IMR-90 (cell line): ENCODE measurements around the gene SSPN. TPM values are rescaled to one million over a fixed set of nuclear protein-coding genes. Genes with fewer than 3 reads are reported as not detected.

Experiments used
- ATAC-seq: fragments of 200-7000 bp; cut with Tn5 transposase; 2 replicates; pipeline ENCODE4 v1.9.1; 2020; ENCODE audit warnings: low read depth, mild to moderate bottlenecking, moderate library complexity
- BruUV-seq: library from RNA; stranded (reverse); fragments of 400-500 nt; replicated peaks from 2 replicates; lab custom pipeline; 2021; lab: Mats Ljungman, UMichigan
- CTCF ChIA-PET: fragments of 300-600 bp; formaldehyde crosslinking; extraction: SDS; loops from one replicate; lab custom pipeline; 2021; ENCODE audit warnings: antibody characterized with exemption; lab: Yijun Ruan, JAX
- POLR2A ChIA-PET: fragments of 300-600 bp; sonication (Branson Sonifier 250); formaldehyde crosslinking; loops from one replicate; lab custom pipeline; 2022; ENCODE audit warnings: antibody characterized with exemption; ENCODE audit not compliant: unreplicated experiment; lab: Charles Lee
- DNase-seq: peaks from one replicate; pipeline ENCODE4 v3.0.0; 2013
- H2AFZ ChIP-seq: replicated peaks from 2 replicates; pipeline ENCODE3; 2013; ENCODE audit warnings: low read length, mild to moderate bottlenecking; ENCODE audit not compliant: poor library complexity
- H2AK5ac ChIP-seq: 2 replicates; pipeline ENCODE4 v1.6.1; 2013; ENCODE audit warnings: low read depth, low read length, inconsistent platforms
- H2AK9ac ChIP-seq: replicated peaks from 2 replicates; pipeline ENCODE3; 2013; ENCODE audit warnings: mild to moderate bottlenecking, low read depth, low read length, moderate library complexity; ENCODE audit not compliant: poor library complexity
- H2BK120ac ChIP-seq: 2 replicates; pipeline ENCODE4 v1.6.1; 2013; ENCODE audit warnings: low read depth, low read length, inconsistent platforms
- H2BK15ac ChIP-seq: 3 replicates; pipeline ENCODE4 v1.6.1; 2013; ENCODE audit warnings: low read depth, low read length, inconsistent platforms
- H2BK20ac ChIP-seq: 2 replicates; pipeline ENCODE4 v1.6.1; 2013; ENCODE audit warnings: low read depth, mild to moderate bottlenecking, inconsistent platforms, low read length, moderate library complexity
- H2BK5ac ChIP-seq: 2 replicates; pipeline ENCODE4 v1.6.1; 2013; ENCODE audit warnings: mild to moderate bottlenecking, low read depth, low read length, inconsistent platforms; ENCODE audit not compliant: poor library complexity, severe bottlenecking
- H3K14ac ChIP-seq: replicated peaks from 2 replicates; pipeline ENCODE4 v1.6.1; 2013; ENCODE audit warnings: low read depth, low read length, inconsistent platforms
- H3K18ac ChIP-seq: 2 replicates; pipeline ENCODE4 v1.6.1; 2013; ENCODE audit warnings: low read depth, low read length, control low read depth
- H3K23ac ChIP-seq: 2 replicates; pipeline ENCODE4 v1.6.1; 2013; ENCODE audit warnings: low read depth, low read length, inconsistent platforms
- H3K27ac ChIP-seq: 2 replicates; pipeline ENCODE4 v1.5.1; 2013; ENCODE audit warnings: mild to moderate bottlenecking, control low read depth, low read length; ENCODE audit not compliant: insufficient read depth
- H3K27me3 ChIP-seq: 2 replicates; pipeline ENCODE4 v1.6.1; 2013; ENCODE audit warnings: low read length; ENCODE audit not compliant: control insufficient read depth, insufficient read depth
- H3K36me3 ChIP-seq: 2 replicates; pipeline ENCODE4 v1.6.1; 2013; ENCODE audit warnings: low read length, mixed read lengths; ENCODE audit not compliant: control insufficient read depth, insufficient read depth
- H3K4ac ChIP-seq: 2 replicates; pipeline ENCODE4 v1.6.1; 2013; ENCODE audit warnings: low read depth, low read length, inconsistent platforms
- H3K4me1 ChIP-seq: 2 replicates; pipeline ENCODE4 v1.6.1; 2013; ENCODE audit warnings: low read length, mixed read lengths; ENCODE audit not compliant: control insufficient read depth, insufficient read depth
- H3K4me2 ChIP-seq: 2 replicates; pipeline ENCODE4 v1.6.1; 2013; ENCODE audit warnings: low read depth, mild to moderate bottlenecking, control low read depth, low read length, moderate library complexity
- H3K4me3 ChIP-seq: 2 replicates; pipeline ENCODE4 v1.5.1; 2013; ENCODE audit warnings: low read depth, mild to moderate bottlenecking, control low read depth, low read length, moderate library complexity; ENCODE audit not compliant: insufficient read depth
- H3K56ac ChIP-seq: 2 replicates; pipeline ENCODE4 v1.6.1; 2013; ENCODE audit warnings: low read length, inconsistent platforms; ENCODE audit not compliant: insufficient read depth; ENCODE audit errors: extremely low read depth
- H3K79me1 ChIP-seq, 2 experiments: 2 replicates each; pipeline ENCODE4 v1.6.1; 2013; ENCODE audit warnings: low read length in 2 of 2, inconsistent platforms in 1 of 2, low read depth in 1 of 2
- H3K9ac ChIP-seq: 2 replicates; pipeline ENCODE4 v1.6.1; 2013; ENCODE audit warnings: low read depth, low read length, control low read depth
- H3K9me1 ChIP-seq: 2 replicates; pipeline ENCODE4 v1.6.1; 2013; ENCODE audit warnings: low read length, inconsistent platforms; ENCODE audit not compliant: insufficient read depth
- H3K9me3 ChIP-seq: 2 replicates; pipeline ENCODE4 v1.6.1; 2013; ENCODE audit warnings: low read length; ENCODE audit not compliant: control insufficient read depth, insufficient read depth
- H4K20me1 ChIP-seq: 2 replicates; pipeline ENCODE4 v1.6.1; 2013; ENCODE audit warnings: low read length, inconsistent platforms; ENCODE audit not compliant: insufficient read depth
- H4K5ac ChIP-seq: 2 replicates; pipeline ENCODE4 v1.6.1; 2013; ENCODE audit warnings: mild to moderate bottlenecking, low read depth, low read length, control low read depth
- H4K8ac ChIP-seq, 2 experiments: 2 replicates each; pipeline ENCODE4 v1.6.1; 2013; ENCODE audit warnings: low read depth in 2 of 2, low read length in 2 of 2, control low read depth in 1 of 2, inconsistent platforms in 1 of 2
- H4K91ac ChIP-seq: 2 replicates; pipeline ENCODE4 v1.6.1; 2013; ENCODE audit warnings: low read depth, low read length, inconsistent platforms; ENCODE audit not compliant: insufficient read depth
- BHLHE40 ChIP-seq: fragments of 150-350 bp; IDR thresholded peaks from 2 replicates; pipeline ENCODE4 v1.6.1; 2016; ENCODE audit warnings: mild to moderate bottlenecking, low read depth, low read length
- CEBPB ChIP-seq: IDR thresholded peaks from 2 replicates; pipeline ENCODE4 v1.6.1; 2012; ENCODE audit warnings: low read depth, low read length, improper control_type of control experiment
- CHD1 ChIP-seq: IDR thresholded peaks from 2 replicates; pipeline ENCODE4 v1.6.1; 2012; ENCODE audit warnings: low read depth, low read length, improper control_type of control experiment
- FOS ChIP-seq: fragments of 150-350 bp; IDR thresholded peaks from 2 replicates; pipeline ENCODE4 v1.6.1; 2016; ENCODE audit warnings: low read depth, low read length
- MAFK ChIP-seq: IDR thresholded peaks from 2 replicates; pipeline ENCODE4 v1.6.1; 2012; ENCODE audit warnings: low read depth, low read length, improper control_type of control experiment
- MAZ ChIP-seq: IDR thresholded peaks from 2 replicates; pipeline ENCODE4 v1.6.1; 2012; ENCODE audit warnings: low read depth, mild to moderate bottlenecking, low read length, improper control_type of control experiment, moderate library complexity, borderline replicate concordance
- MXI1 ChIP-seq: IDR thresholded peaks from 2 replicates; pipeline ENCODE4 v1.6.1; 2012; ENCODE audit warnings: low read depth, mild to moderate bottlenecking, low read length, moderate library complexity, borderline replicate concordance
- NFE2L2 ChIP-seq: fragments of 150-350 bp; IDR thresholded peaks from 2 replicates; pipeline ENCODE4 v1.6.1; 2016; ENCODE audit warnings: low read depth, mild to moderate bottlenecking, low read length
- POLR2A ChIP-seq: IDR thresholded peaks from 2 replicates; pipeline ENCODE4 v1.6.1; 2012; ENCODE audit warnings: mild to moderate bottlenecking, low read depth, low read length
- RFX5 ChIP-seq: IDR thresholded peaks from 2 replicates; pipeline ENCODE4 v1.8.0; 2012; ENCODE audit warnings: low read depth, mild to moderate bottlenecking, low read length, moderate library complexity
- WGBS, 2 experiments: methylation state at CpG; one replicate each; pipeline versions ENCODE4 v1.1.5 to v1.1.7; 2013; ENCODE audit warnings: missing lambda C conversion rate in 2 of 2; ENCODE audit not compliant: insufficient read length in 1 of 2; ENCODE audit errors: extremely low coverage in 2 of 2; 5-methylcytosine and 5-hydroxymethylcytosine counted together
- dilution Hi-C: fragments of 300-500 bp; cut with HindIII; formaldehyde crosslinking; loops from one replicate; pipeline ENCODE4 v1.14.3; 2018; ENCODE audit warnings: low sequenced_read_pairs; ENCODE audit not compliant: unreplicated experiment
- in situ Hi-C: fragments of 300-500 bp; cut with MboI; formaldehyde crosslinking; loops from 3 replicates; pipeline ENCODE4 v1.14.3; 2019; ENCODE audit warnings: low sequenced_read_pairs, inconsistent platforms, mixed read lengths
- intact Hi-C: fragments of 100-400 bp; cut with micrococcal nuclease; formaldehyde crosslinking; loops from 2 replicates; pipeline ENCODE4 v1.10.0; 2022
- polyA plus RNA-seq, 3 experiments: library from polyadenylated mRNA; depleted of rRNA; stranded (reverse); fragments of >200 nt; gene quantifications; 2 replicates each; pipeline ENCODE4 v1.2.3, GENCODE V29; 2012; ENCODE audit warnings: low replicate concordance in 1 of 3
- total RNA-seq: library from RNA; depleted of rRNA; stranded (reverse); fragments of >200 nt; gene quantifications from 2 replicates; pipeline ENCODE4 v1.2.3, GENCODE V29; 2012
- TF ChIP-seq, protein P1 (sequence below): fragments of 150-350 bp; IDR thresholded peaks from 2 replicates; pipeline ENCODE4 v1.6.1; 2016; ENCODE audit warnings: low read depth, mild to moderate bottlenecking, low read length, moderate library complexity, borderline replicate concordance
- TF ChIP-seq, protein P2 (sequence below): conservative IDR thresholded peaks from 2 replicates; pipeline ENCODE4 v1.5.1; 2012; ENCODE audit warnings: mild to moderate bottlenecking, low read depth, low read length, improper control_type of control experiment
- TF ChIP-seq, protein P3 (sequence below): fragments of 150-350 bp; IDR thresholded peaks from 2 replicates; pipeline ENCODE4 v1.6.1; 2017; ENCODE audit warnings: mild to moderate bottlenecking, antibody characterized with exemption, low read length, low read depth

The SSPN gene
- total and polyA plus RNA-seq, 2 of the 4 experiments (the other 2 are of a cell fraction), result 3.5 to 5.6 TPM

DNA sequence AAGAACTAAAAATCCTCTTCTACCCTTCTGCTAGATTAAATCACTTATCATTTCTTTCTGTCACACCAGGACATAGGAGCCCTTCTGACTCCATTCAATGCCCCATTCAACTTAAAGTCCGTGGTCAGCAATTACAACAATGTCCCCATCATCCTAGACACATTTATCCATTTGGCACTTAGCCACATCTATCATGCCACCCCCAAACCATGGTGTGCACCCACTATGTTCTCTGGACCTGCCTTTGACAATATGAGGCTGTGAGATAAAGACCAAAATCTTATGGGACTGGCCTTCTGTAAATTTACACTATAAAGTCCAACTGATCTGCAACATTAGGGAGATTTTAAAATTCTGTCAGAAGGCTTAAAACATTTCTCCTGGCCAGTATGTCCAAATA is 104.4 kb downstream of the SSPN start:
- H3K4me3 ChIP-seq, result no peak overlapping the region
- dilution Hi-C loops (no loop called here), intact Hi-C loops (no loop called here), in situ Hi-C loops (no loop called here)
- peak overlapping the region; percentile 60; the same call in 1 of the 2 replicates for H2BK20ac ChIP-seq
- peak overlapping the region; percentile 74; the same call in 1 of the 2 replicates for H3K14ac ChIP-seq
- ChIA-PET CTCF (no interaction called here), POLR2A (no interaction called here)
- TF ChIP-seq CEBPB (no peak), MAZ (no peak), CHD1 (no peak), POLR2A (no peak), BHLHE40 (no peak), MXI1 (no peak), RFX5 (no peak), NFE2L2 (no peak), MAFK (no peak), FOS (no peak)
- TF ChIP-seq, protein P1, sequence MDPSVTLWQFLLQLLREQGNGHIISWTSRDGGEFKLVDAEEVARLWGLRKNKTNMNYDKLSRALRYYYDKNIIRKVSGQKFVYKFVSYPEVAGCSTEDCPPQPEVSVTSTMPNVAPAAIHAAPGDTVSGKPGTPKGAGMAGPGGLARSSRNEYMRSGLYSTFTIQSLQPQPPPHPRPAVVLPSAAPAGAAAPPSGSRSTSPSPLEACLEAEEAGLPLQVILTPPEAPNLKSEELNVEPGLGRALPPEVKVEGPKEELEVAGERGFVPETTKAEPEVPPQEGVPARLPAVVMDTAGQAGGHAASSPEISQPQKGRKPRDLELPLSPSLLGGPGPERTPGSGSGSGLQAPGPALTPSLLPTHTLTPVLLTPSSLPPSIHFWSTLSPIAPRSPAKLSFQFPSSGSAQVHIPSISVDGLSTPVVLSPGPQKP, result no peak
- TF ChIP-seq, protein P2, sequence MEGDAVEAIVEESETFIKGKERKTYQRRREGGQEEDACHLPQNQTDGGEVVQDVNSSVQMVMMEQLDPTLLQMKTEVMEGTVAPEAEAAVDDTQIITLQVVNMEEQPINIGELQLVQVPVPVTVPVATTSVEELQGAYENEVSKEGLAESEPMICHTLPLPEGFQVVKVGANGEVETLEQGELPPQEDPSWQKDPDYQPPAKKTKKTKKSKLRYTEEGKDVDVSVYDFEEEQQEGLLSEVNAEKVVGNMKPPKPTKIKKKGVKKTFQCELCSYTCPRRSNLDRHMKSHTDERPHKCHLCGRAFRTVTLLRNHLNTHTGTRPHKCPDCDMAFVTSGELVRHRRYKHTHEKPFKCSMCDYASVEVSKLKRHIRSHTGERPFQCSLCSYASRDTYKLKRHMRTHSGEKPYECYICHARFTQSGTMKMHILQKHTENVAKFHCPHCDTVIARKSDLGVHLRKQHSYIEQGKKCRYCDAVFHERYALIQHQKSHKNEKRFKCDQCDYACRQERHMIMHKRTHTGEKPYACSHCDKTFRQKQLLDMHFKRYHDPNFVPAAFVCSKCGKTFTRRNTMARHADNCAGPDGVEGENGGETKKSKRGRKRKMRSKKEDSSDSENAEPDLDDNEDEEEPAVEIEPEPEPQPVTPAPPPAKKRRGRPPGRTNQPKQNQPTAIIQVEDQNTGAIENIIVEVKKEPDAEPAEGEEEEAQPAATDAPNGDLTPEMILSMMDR, result no peak
- TF ChIP-seq, protein P3, sequence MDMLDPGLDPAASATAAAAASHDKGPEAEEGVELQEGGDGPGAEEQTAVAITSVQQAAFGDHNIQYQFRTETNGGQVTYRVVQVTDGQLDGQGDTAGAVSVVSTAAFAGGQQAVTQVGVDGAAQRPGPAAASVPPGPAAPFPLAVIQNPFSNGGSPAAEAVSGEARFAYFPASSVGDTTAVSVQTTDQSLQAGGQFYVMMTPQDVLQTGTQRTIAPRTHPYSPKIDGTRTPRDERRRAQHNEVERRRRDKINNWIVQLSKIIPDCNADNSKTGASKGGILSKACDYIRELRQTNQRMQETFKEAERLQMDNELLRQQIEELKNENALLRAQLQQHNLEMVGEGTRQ, result no peak
- no peaks in the 10 kb centered on the region; the same call in 1 of the 2 replicates for H3K4me1 ChIP-seq
- H4K5ac ChIP-seq, result peak overlapping the region; percentile 93; the same call in 1 of the 2 replicates
- H2BK5ac ChIP-seq, result no peak overlapping the region
- ATAC-seq, result no peak
- H4K8ac ChIP-seq, result peak overlapping the region; percentile 10 to 26; a peak in 1 of 4 replicates
- peak overlapping the region; percentile 16; the same call in 1 of the 2 replicates for H3K4ac ChIP-seq
- H3K9ac ChIP-seq, result no peak overlapping the region
- DNase-seq, result no peak
- no peaks in the 10 kb centered on the region for H3K79me1 ChIP-seq
- no peaks in the 10 kb centered on the region for H4K20me1 ChIP-seq
- H3K9me3 ChIP-seq, result no peaks in the 10 kb centered on the region
- no peak overlapping the region for H4K91ac ChIP-seq
- no peak overlapping the region for H3K18ac ChIP-seq
- H3K27me3 ChIP-seq, result no peaks in the 10 kb centered on the region; the same call in 1 of the 2 replicates
- no peak overlapping the region for H3K27ac ChIP-seq
- peak overlapping the region; percentile 56; the same call in 1 of the 2 replicates for H3K23ac ChIP-seq
- H3K9me1 ChIP-seq, result 0 out of 2 replicates have a peak, but pooled peaks cover 5% of the 10 kb centered on the region
- no peak overlapping the region for H2BK120ac ChIP-seq
- H3K4me2 ChIP-seq, result no peak overlapping the region
- H3K36me3 ChIP-seq, result no peaks in the 10 kb centered on the region
- no peak overlapping the region for H2AK5ac ChIP-seq
- no CpG with 5 or more reads among the region's 1 CpG for WGBS, 2 experiments
- H2AFZ ChIP-seq, result no peak overlapping the region
- BruUV-seq, result no TSS peak
- H2AK9ac ChIP-seq, result no peak overlapping the region
- no peak overlapping the region for H2BK15ac ChIP-seq
- H3K56ac ChIP-seq, result no peak overlapping the region
